ENCODE data around the gene TFDP1.

TFDP1 gene

GRCh38 chr13:113635048-113635420 is 50.5 kb downstream of the TFDP1 start:
- TF ChIP-seq MAX (IDR thresholded peaks at IDR 0.05; ENCODE audit: low read depth, low read length) = no peak
- no peak for TF ChIP-seq MYC (IDR thresholded peaks at IDR 0.05; ENCODE audit: low read depth, low read length)
- no peak for TF ChIP-seq CTCF (IDR thresholded peaks at IDR 0.05; ENCODE audit: low read depth, low read length)
- TF ChIP-seq POLR2A (IDR thresholded peaks at IDR 0.05; ENCODE audit: extremely low read depth, insufficient read length) = no peak
- no peak for DNase-seq (ENCODE audit: low read depth)
- H3K4me3 ChIP-seq (ENCODE audit: low read depth, low read length) = no peak overlapping the region

GRCh38 chr13:113635709-113636108 is 51.2 kb downstream of the TFDP1 start:
- no peak overlapping the region for H3K4me3 ChIP-seq (ENCODE audit: low read depth, low read length)
- no peak for DNase-seq (ENCODE audit: low read depth)
- TF ChIP-seq MAX (IDR thresholded peaks at IDR 0.05; ENCODE audit: low read depth, low read length) (no peak), MYC (IDR thresholded peaks at IDR 0.05; ENCODE audit: low read depth, low read length) (no peak), CTCF (IDR thresholded peaks at IDR 0.05; ENCODE audit: low read depth, low read length) (no peak), POLR2A (IDR thresholded peaks at IDR 0.05; ENCODE audit: extremely low read depth, insufficient read length) (no peak)

- H3K4me3 ChIP-seq (ENCODE audit: low read depth, low read length) = no peak overlapping the region
- TF ChIP-seq POLR2A (IDR thresholded peaks at IDR 0.05; ENCODE audit: extremely low read depth, insufficient read length) (no peak), CTCF (IDR thresholded peaks at IDR 0.05; ENCODE audit: low read depth, low read length) (no peak), MAX (IDR thresholded peaks at IDR 0.05; ENCODE audit: low read depth, low read length) (no peak), MYC (IDR thresholded peaks at IDR 0.05; ENCODE audit: low read depth, low read length) (no peak)
- DNase-seq (ENCODE audit: low read depth) = no peak
Observed at GRCh38 chr13:113636266-113636963, 51.9 kb downstream of the TFDP1 start.

GRCh38 chr13:113637262-113638160 is 53.0 kb downstream of the TFDP1 start:
- TF ChIP-seq POLR2A (IDR thresholded peaks at IDR 0.05; ENCODE audit: extremely low read depth, insufficient read length) (no peak), MYC (IDR thresholded peaks at IDR 0.05; ENCODE audit: low read depth, low read length) (no peak), CTCF (IDR thresholded peaks at IDR 0.05; ENCODE audit: low read depth, low read length) (no peak), MAX (IDR thresholded peaks at IDR 0.05; ENCODE audit: low read depth, low read length) (no peak)
- H3K4me3 ChIP-seq (ENCODE audit: low read depth, low read length) = no peak overlapping the region
- DNase-seq (ENCODE audit: low read depth) = no peak

GRCh38 chr13:113638173-113638746 is 53.7 kb downstream of the TFDP1 start:
- DNase-seq (ENCODE audit: low read depth) = no peak
- no peak overlapping the region for H3K4me3 ChIP-seq (ENCODE audit: low read depth, low read length)
- TF ChIP-seq CTCF (IDR thresholded peaks at IDR 0.05; ENCODE audit: low read depth, low read length) (no peak), MAX (IDR thresholded peaks at IDR 0.05; ENCODE audit: low read depth, low read length) (no peak), MYC (IDR thresholded peaks at IDR 0.05; ENCODE audit: low read depth, low read length) (no peak), POLR2A (IDR thresholded peaks at IDR 0.05; ENCODE audit: extremely low read depth, insufficient read length) (no peak)

All from NB4 (cell line).